K562 (cell line): ENCODE results near the gene SLC38A10. TPM values are rescaled to one million over a fixed set of nuclear protein-coding genes. Genes with fewer than 3 reads are reported as not detected.
A peak's percentile ranks its signal among the peaks of the same experiment; 100 is the strongest.

Experiments
- ATAC-seq: fragments of 200-7000 bp; cut with Tn5 transposase; 3 replicates; pipeline ENCODE4 v1.9.1; 2020; ENCODE audit warnings: moderate library complexity
- BruUV-seq: library from RNA; stranded (reverse); fragments of 400-500 nt; replicated peaks from 2 replicates; lab custom pipeline; 2021; lab: Mats Ljungman, UMichigan
- CTCF ChIA-PET: fragments of 300-600 bp; formaldehyde crosslinking; extraction: SDS; loops from one replicate; lab custom pipeline; 2021; ENCODE audit warnings: low intra/inter-chr PET ratio; lab: Yijun Ruan, JAX
- POLR2A ChIA-PET: fragments of 300-600, 350-650 bp; sonication (Branson Sonifier 250); formaldehyde crosslinking; extraction: SDS; loops from one replicate; lab custom pipeline; 2021; ENCODE audit warnings: antibody characterized with exemption, inconsistent platforms; lab: Yijun Ruan, JAX
- DNase-seq, 4 experiments: peaks; one replicate each; pipeline versions ENCODE4 v3.0.0 to v3.0.0-alpha.2; 2011 to 2018; ENCODE audit warnings: low spot score in 3 of 4, mixed read lengths in 3 of 4; ENCODE audit errors: extremely low read depth in 1 of 4
- FAIRE-seq: peaks from 2 replicates; lab custom pipeline; 2011; peaks lifted over from hg19 to GRCh38; lab: Jason Lieb, UNC
- H2AFZ ChIP-seq: 2 replicates; pipeline ENCODE4 v1.6.0; 2011; ENCODE audit warnings: low read depth, low read length, control low read depth, inconsistent platforms
- H3K27ac ChIP-seq: fragments of 200-600 bp; 3 replicates; pipeline ENCODE4 v1.8.0; 2011; ENCODE audit warnings: low read depth, mild to moderate bottlenecking, control low read depth, inconsistent platforms, low read length, moderate library complexity, mixed read lengths; ENCODE audit errors: extremely low read depth
- H3K27me3 ChIP-seq, 2 experiments: fragments of 300-600 bp in 1 of 2; 2 replicates in 1 of 2; 3 replicates in 1 of 2; pipeline versions ENCODE4 v1.6.0 to v1.8.0; 2011; ENCODE audit warnings: inconsistent platforms in 2 of 2, low read length in 2 of 2, mild to moderate bottlenecking in 1 of 2, mixed read lengths in 1 of 2, moderate library complexity in 1 of 2; ENCODE audit not compliant: control insufficient read depth in 2 of 2, insufficient read depth in 2 of 2
- H3K36me3 ChIP-seq: fragments of 300-600 bp; 3 replicates; pipeline ENCODE4 v1.8.0; 2011; ENCODE audit warnings: mild to moderate bottlenecking, low read length, inconsistent platforms; ENCODE audit not compliant: control insufficient read depth, insufficient read depth
- H3K4me1 ChIP-seq, 2 experiments: fragments of 200-600 bp in 1 of 2; replicated peaks in 1 of 2; 2 replicates in 1 of 2; 3 replicates in 1 of 2; pipeline versions ENCODE4 v1.5.1 to v1.8.0; 2011; ENCODE audit warnings: inconsistent platforms in 2 of 2, low read length in 2 of 2, mild to moderate bottlenecking in 1 of 2, mixed read lengths in 1 of 2, moderate library complexity in 1 of 2; ENCODE audit not compliant: control insufficient read depth in 2 of 2, insufficient read depth in 2 of 2
- H3K4me2 ChIP-seq: 2 replicates; pipeline ENCODE4 v1.6.1; 2011; ENCODE audit warnings: low read length, control low read depth, inconsistent platforms, mixed read lengths; ENCODE audit not compliant: insufficient read depth
- H3K4me3 ChIP-seq: fragments of 200-600 bp; sonication (generic), shearing (Covaris generic); 2 replicates; pipeline ENCODE4 v1.5.1; 2016; ENCODE audit warnings: control low read depth, inconsistent platforms
- H3K79me2 ChIP-seq: fragments of 200-600 bp; 3 replicates; pipeline ENCODE4 v1.8.0; 2011; ENCODE audit warnings: low read length, inconsistent platforms; ENCODE audit not compliant: control insufficient read depth, insufficient read depth
- H3K9ac ChIP-seq, 2 experiments: 2 replicates each; pipeline versions ENCODE4 v1.6.0 to v1.6.1; 2011; ENCODE audit warnings: low read depth in 2 of 2, low read length in 2 of 2, control low read depth in 1 of 2, inconsistent platforms in 1 of 2, mild to moderate bottlenecking in 1 of 2, mixed read lengths in 1 of 2; ENCODE audit not compliant: insufficient read depth in 1 of 2
- H3K9me1 ChIP-seq: one replicate; pipeline ENCODE4 v1.6.0; 2011; ENCODE audit warnings: inconsistent platforms, mild to moderate bottlenecking, low read length, moderate library complexity; ENCODE audit not compliant: control insufficient read depth, insufficient read depth
- H3K9me3 ChIP-seq: replicated peaks from 2 replicates; pipeline ENCODE4 v1.5.1; 2011; ENCODE audit warnings: low read depth, low read length, inconsistent platforms; ENCODE audit not compliant: control insufficient read depth, insufficient read depth
- H4K20me1 ChIP-seq: replicated peaks from 2 replicates; pipeline ENCODE4 v1.6.1; 2011; ENCODE audit warnings: low read length, inconsistent platforms, mixed read lengths; ENCODE audit not compliant: control insufficient read depth, insufficient read depth
- ARID2 ChIP-seq: fragments of 450-650 bp; IDR thresholded peaks from 2 replicates; pipeline ENCODE4 v1.6.1; 2017; ENCODE audit warnings: antibody characterized with exemption, mild to moderate bottlenecking
- CTBP1 ChIP-seq: fragments of 450-650 bp; IDR thresholded peaks from 2 replicates; pipeline ENCODE4 v1.6.1; 2016; ENCODE audit warnings: borderline replicate concordance
- EWSR1 ChIP-seq: fragments of 450-650 bp; IDR thresholded peaks from 2 replicates; pipeline ENCODE4 v1.6.1; 2018; ENCODE audit warnings: borderline replicate concordance, mild to moderate bottlenecking, low read depth, moderate library complexity; ENCODE audit not compliant: partially characterized antibody
- GABPA ChIP-seq: fragments of 200-800 bp; sonication (Bioruptor generic); conservative IDR thresholded peaks from 2 replicates; pipeline ENCODE4 v1.6.1; 2016; ENCODE audit warnings: low read depth, missing genetic modification characterization, missing compliant biosample characterization
- HDAC1 ChIP-seq, 2 experiments: fragments of 450-650 bp; IDR thresholded peaks; 2 replicates each; pipeline ENCODE4 v1.6.1; 2016 to 2017; ENCODE audit warnings: inconsistent platforms in 1 of 2, mild to moderate bottlenecking in 1 of 2, moderate library complexity in 1 of 2
- MNT ChIP-seq, 2 experiments: fragments of 450-650 bp; conservative IDR thresholded peaks; 2 replicates each; pipeline ENCODE4 v1.6.1; 2017; ENCODE audit warnings: mild to moderate bottlenecking in 2 of 2, moderate library complexity in 2 of 2
- NFYB ChIP-seq: IDR thresholded peaks from 2 replicates; pipeline ENCODE4 v1.6.1; 2011; ENCODE audit warnings: mild to moderate bottlenecking, moderate library complexity; ENCODE audit not compliant: insufficient read length; ENCODE audit errors: extremely low read depth
- NR2F6 ChIP-seq: fragments of 450-650 bp; formaldehyde crosslinking; IDR thresholded peaks from 2 replicates; pipeline ENCODE4 v1.4.0; 2020; ENCODE audit warnings: mild to moderate bottlenecking
- TARDBP ChIP-seq: fragments of 450-650 bp; IDR thresholded peaks from 2 replicates; pipeline ENCODE4 v1.6.1; 2016
- TBP ChIP-seq: optimal IDR thresholded peaks from 2 replicates; pipeline ENCODE3; 2011; ENCODE audit warnings: low read depth, low read length, improper control_type of control experiment
- ZBTB43 ChIP-seq: sonication (generic); formaldehyde crosslinking; IDR thresholded peaks from 2 replicates; pipeline ENCODE4 v1.8.0; 2023; ENCODE audit warnings: mild to moderate bottlenecking, missing genetic modification reagents
- ZNF511 ChIP-seq: sonication (generic); formaldehyde crosslinking; IDR thresholded peaks from 2 replicates; pipeline ENCODE4 v1.8.0; 2022; ENCODE audit warnings: mild to moderate bottlenecking, missing genetic modification reagents
- WGBS: fragments of 100-300 bp; shearing (Covaris generic); methylation state at CpG from one replicate; pipeline ENCODE4 v1.1.6; 2016; ENCODE audit warnings: low coverage, mixed read lengths; ENCODE audit not compliant: insufficient coverage; ENCODE audit errors: missing lambda C conversion rate; 5-methylcytosine and 5-hydroxymethylcytosine counted together
- in situ Hi-C: fragments of 300-500 bp; cut with MboI; formaldehyde crosslinking; loops from 4 replicates; pipeline ENCODE4 v1.15.0; 2018; ENCODE audit warnings: inconsistent platforms, mixed read lengths
- intact Hi-C: fragments of 100-400 bp; cut with micrococcal nuclease; formaldehyde crosslinking; loops from 2 replicates; pipeline ENCODE4 v1.14.2; 2022
- polyA plus RNA-seq, 8 experiments: library from polyadenylated mRNA; depleted of rRNA in 4 of 8; stranded (reverse) in 5 of 8; unstranded in 3 of 8; fragments of >200 nt; fragmentation: Nextera tagmentation in 2 of 8; fragmentation: Illumina TruSeq in 1 of 8; extraction: Ambion mirVana in 2 of 8; extraction: Trizol in 1 of 8; gene quantifications; 2 replicates each; pipeline versions ENCODE4 v1.2.1 to v1.2.3, GENCODE V29; 2011 to 2014; ENCODE audit warnings: inconsistent platforms in 1 of 8, missing spikeins in 1 of 8
- total RNA-seq, 7 experiments: library from RNA; depleted of rRNA in 6 of 7; stranded (reverse); fragments of >200 nt in 6 of 7; fragmentation: Illumina TruSeq in 2 of 7; extraction: Trizol in 2 of 7; gene quantifications; 2 replicates each; pipeline versions ENCODE4 v1.2.1 to v1.2.3, GENCODE V29; 2011 to 2021; ENCODE audit warnings: low replicate concordance in 1 of 7

The SLC38A10 gene
- total and polyA plus RNA-seq, 9 of the 15 experiments (the other 6 are each of a cell fraction or from before 2014, with no cell fraction given): 0.45 to 54.2 (median 13.8) TPM

GRCh38 chr17:81336296-81336929 lies 41.3 kb upstream of the SLC38A10 start:
- Histone ChIP-seq H4K20me1 (0 out of 2 replicates have a peak, but pooled peaks cover 8% of the 10 kb centered on the region), H3K9me1 (peaks cover 3% of the 10 kb centered on the region), H3K4me1 (peaks cover 3 to 81% of the 10 kb centered on the region in 2 experiments; a peak in 4 of 5 replicates), H3K36me3 (no peaks in the 10 kb centered on the region), H3K4me2 (no peak overlapping the region), H3K27ac (no peak overlapping the region), H3K9ac (peak overlapping the region in 1 of 2 experiments; percentile 62; a peak in 2 of 4 replicates), H3K27me3 (peaks cover 6 to 16% of the 10 kb centered on the region in 2 experiments; a peak in 3 of 5 replicates), H2AFZ (no peak overlapping the region), H3K4me3 (no peak overlapping the region), H3K79me2 (peaks cover 5% of the 10 kb centered on the region; the same call in 1 of the 3 replicates), H3K9me3 (no peaks in the 10 kb centered on the region)
- in situ Hi-C loops: no loop called here
- POLR2A ChIA-PET: interaction anchor here (0.6 to 1.1 kb wide), 3 partner anchors 59 to 172 kb away, joined by 3 read pairs; partner anchors contain the start of gene BAHCC1
- no peak for TF ChIP-seq HDAC1 (IDR thresholded peaks at IDR 0.05)
- TF ChIP-seq MNT (conservative IDR thresholded peaks at IDR 0.05): no peak
- no peak for TF ChIP-seq CTBP1
- TF ChIP-seq NR2F6 (CRISPR knock-in tag): no peak
- no peak for TF ChIP-seq ZBTB43 (CRISPR knock-in tag)
- TF ChIP-seq ZNF511: no peak
- TF ChIP-seq TARDBP: no peak
- TF ChIP-seq TBP: no peak
- no peak for TF ChIP-seq GABPA (tag)
- no peak for TF ChIP-seq EWSR1
- TF ChIP-seq ARID2: no peak
- TF ChIP-seq NFYB: no peak
- FAIRE-seq: no peak
- WGBS: 44% methylated on average over 7 of the region's 7 CpGs
- no TSS peak for BruUV-seq
- CTCF ChIA-PET: no interaction called here
- DNase-seq: no peak
- no peak for ATAC-seq
- intact Hi-C loops: no loop called here
